ENCODE measurements around the gene TVP23C. TPM values are rescaled to one million over a fixed set of nuclear protein-coding genes. Genes with fewer than 3 reads are reported as not detected.

Gene TVP23C
- total and polyA plus RNA-seq, 2 experiments from 2014 or later: 11.3 to 33.4 TPM

- TF ChIP-seq, protein P1, sequence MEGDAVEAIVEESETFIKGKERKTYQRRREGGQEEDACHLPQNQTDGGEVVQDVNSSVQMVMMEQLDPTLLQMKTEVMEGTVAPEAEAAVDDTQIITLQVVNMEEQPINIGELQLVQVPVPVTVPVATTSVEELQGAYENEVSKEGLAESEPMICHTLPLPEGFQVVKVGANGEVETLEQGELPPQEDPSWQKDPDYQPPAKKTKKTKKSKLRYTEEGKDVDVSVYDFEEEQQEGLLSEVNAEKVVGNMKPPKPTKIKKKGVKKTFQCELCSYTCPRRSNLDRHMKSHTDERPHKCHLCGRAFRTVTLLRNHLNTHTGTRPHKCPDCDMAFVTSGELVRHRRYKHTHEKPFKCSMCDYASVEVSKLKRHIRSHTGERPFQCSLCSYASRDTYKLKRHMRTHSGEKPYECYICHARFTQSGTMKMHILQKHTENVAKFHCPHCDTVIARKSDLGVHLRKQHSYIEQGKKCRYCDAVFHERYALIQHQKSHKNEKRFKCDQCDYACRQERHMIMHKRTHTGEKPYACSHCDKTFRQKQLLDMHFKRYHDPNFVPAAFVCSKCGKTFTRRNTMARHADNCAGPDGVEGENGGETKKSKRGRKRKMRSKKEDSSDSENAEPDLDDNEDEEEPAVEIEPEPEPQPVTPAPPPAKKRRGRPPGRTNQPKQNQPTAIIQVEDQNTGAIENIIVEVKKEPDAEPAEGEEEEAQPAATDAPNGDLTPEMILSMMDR (IDR thresholded peaks at IDR 0.05; ENCODE audit: low read depth, low read length): no peak
- DNase-seq (ENCODE audit: low read depth in 1 of 2, low spot score in 1 of 2): no peak
- H3K9me3 ChIP-seq (ENCODE audit: low read depth): no peaks in the 10 kb centered on the region
- H3K36me3 ChIP-seq: no peaks in the 10 kb centered on the region
- H3K4me3 ChIP-seq: no peak overlapping the region
- no peaks in the 10 kb centered on the region for H3K27me3 ChIP-seq
- H3K27ac ChIP-seq: no peak overlapping the region
- H3K4me1 ChIP-seq (ENCODE audit: low read depth): no peaks in the 10 kb centered on the region
These were observed 66.3 kb downstream of the TVP23C start for GRCh38 chr17:15496735-15497670.

DNA sequence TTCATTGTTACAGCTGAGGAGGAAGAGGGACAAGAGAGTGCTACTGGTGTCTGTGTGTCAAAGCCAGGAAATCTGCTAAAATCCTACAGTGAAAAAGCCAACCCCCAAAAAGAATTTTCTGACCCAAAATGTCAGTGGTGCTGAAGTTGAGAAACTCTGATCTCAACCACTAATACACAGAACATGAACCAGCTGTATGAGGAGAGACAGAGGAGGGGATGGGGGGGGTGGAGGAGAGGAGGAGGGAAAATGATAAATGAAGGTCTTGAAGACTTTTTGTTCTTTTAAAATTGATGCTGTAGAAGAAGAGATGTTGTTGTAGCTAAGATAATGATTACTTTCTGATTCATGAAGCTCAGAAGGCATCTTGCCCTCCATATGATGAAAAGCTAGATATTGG, 68.5 kb downstream of the TVP23C start:
- Histone ChIP-seq H3K9me3 (ENCODE audit: low read depth) (no peaks in the 10 kb centered on the region), H3K4me1 (ENCODE audit: low read depth) (peaks cover 9% of the 10 kb centered on the region), H3K36me3 (no peaks in the 10 kb centered on the region), H3K4me3 (no peak overlapping the region), H3K27me3 (no peaks in the 10 kb centered on the region), H3K27ac (no peak overlapping the region)
- TF ChIP-seq, protein P1 (IDR thresholded peaks at IDR 0.05; ENCODE audit: low read depth, low read length): no peak
- no peak for DNase-seq (ENCODE audit: low read depth in 1 of 2, low spot score in 1 of 2)

DNA sequence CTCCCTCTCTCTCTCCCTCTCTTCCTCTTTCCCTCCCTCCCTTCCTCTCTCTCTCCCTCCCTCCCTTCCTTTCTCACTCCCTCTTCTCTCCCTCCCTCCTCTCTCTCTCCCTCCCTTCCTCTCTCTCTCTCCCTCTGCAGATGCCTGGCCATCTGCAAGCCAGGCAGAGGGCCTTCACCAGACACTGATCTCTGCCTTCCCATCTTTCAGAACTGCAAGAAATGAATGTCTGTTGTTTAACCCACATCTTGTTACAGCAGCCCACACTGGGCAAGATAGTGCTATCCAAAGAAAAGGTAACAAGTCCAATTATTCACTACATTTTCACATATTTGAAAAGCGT, 69.6 kb downstream of the TVP23C start:
- Histone ChIP-seq H3K4me1 (ENCODE audit: low read depth) (peaks cover 11% of the 10 kb centered on the region), H3K9me3 (ENCODE audit: low read depth) (no peaks in the 10 kb centered on the region), H3K4me3 (no peak overlapping the region), H3K27ac (no peak overlapping the region), H3K27me3 (no peaks in the 10 kb centered on the region), H3K36me3 (no peaks in the 10 kb centered on the region)
- TF ChIP-seq, protein P1 (IDR thresholded peaks at IDR 0.05; ENCODE audit: low read depth, low read length): no peak
- no peak for DNase-seq (ENCODE audit: low read depth in 1 of 2, low spot score in 1 of 2)

- no peaks in the 10 kb centered on the region for H3K9me3 ChIP-seq (ENCODE audit: low read depth)
- H3K4me1 ChIP-seq (ENCODE audit: low read depth): peaks cover 15% of the 10 kb centered on the region
- TF ChIP-seq, protein P1 (IDR thresholded peaks at IDR 0.05; ENCODE audit: low read depth, low read length): no peak
- no peaks in the 10 kb centered on the region for H3K27me3 ChIP-seq
- DNase-seq (ENCODE audit: low read depth in 1 of 2, low spot score in 1 of 2): no peak
- no peaks in the 10 kb centered on the region for H3K36me3 ChIP-seq
- no peak overlapping the region for H3K4me3 ChIP-seq
- H3K27ac ChIP-seq: no peak overlapping the region
These were observed 70.2 kb downstream of the TVP23C start for GRCh38 chr17:15492791-15493692.

- H3K9me3 ChIP-seq (ENCODE audit: low read depth): no peaks in the 10 kb centered on the region
- DNase-seq (ENCODE audit: low read depth in 1 of 2, low spot score in 1 of 2): no peak
- TF ChIP-seq, protein P1 (IDR thresholded peaks at IDR 0.05; ENCODE audit: low read depth, low read length): no peak
- H3K27me3 ChIP-seq: no peaks in the 10 kb centered on the region
- peaks cover 15% of the 10 kb centered on the region for H3K4me1 ChIP-seq (ENCODE audit: low read depth)
- H3K4me3 ChIP-seq: no peak overlapping the region
- no peak overlapping the region for H3K27ac ChIP-seq
- H3K36me3 ChIP-seq: no peaks in the 10 kb centered on the region
These were observed 71.1 kb downstream of the TVP23C start for GRCh38 chr17:15492186-15492585.

Data from cardiac muscle cell (in vitro differentiated cells and primary cell).